Measurements from ENCODE around the gene FTO. TPM values are rescaled to one million over a fixed set of nuclear protein-coding genes. Genes with fewer than 3 reads are reported as not detected.

FTO gene
- total RNA-seq, 1 experiment from 2014 or later, result 125 TPM

- H4K20me1 ChIP-seq (ENCODE audit: insufficient read depth, low read depth, low read length), result no peaks in the 10 kb centered on the region
- no peaks in the 10 kb centered on the region for H3K27me3 ChIP-seq (ENCODE audit: low read length)
- no peak overlapping the region for H2AFZ ChIP-seq (ENCODE audit: low read length)
- peak overlapping the region; percentile 81 for H3K4me2 ChIP-seq (ENCODE audit: low read depth, low read length, poor library complexity, severe bottlenecking)
- H3K9me3 ChIP-seq (ENCODE audit: low read length), result no peaks in the 10 kb centered on the region
- H3K27ac ChIP-seq (ENCODE audit: low read length), result peak overlapping the region; percentile 68
- peak overlapping the region; percentile 56 for H3K9ac ChIP-seq (ENCODE audit: low read length)
- H3K36me3 ChIP-seq (ENCODE audit: insufficient read depth, low read length), result no peaks in the 10 kb centered on the region
- H3K79me2 ChIP-seq (ENCODE audit: low read length), result peaks cover 72% of the 10 kb centered on the region
- H3K9me2 ChIP-seq (replicated peaks; ENCODE audit: insufficient read depth, low read length), result no peaks in the 10 kb centered on the region
- DNase-seq, result peak; percentile 71
- peak overlapping the region; percentile 58 for H3K4me3 ChIP-seq (ENCODE audit: low read length)
- peaks cover 63% of the 10 kb centered on the region for H3K4me1 ChIP-seq (ENCODE audit: low read length)
These were observed 245.9 kb downstream of the FTO start for GRCh38 chr16:53949715-53950410.

DNA sequence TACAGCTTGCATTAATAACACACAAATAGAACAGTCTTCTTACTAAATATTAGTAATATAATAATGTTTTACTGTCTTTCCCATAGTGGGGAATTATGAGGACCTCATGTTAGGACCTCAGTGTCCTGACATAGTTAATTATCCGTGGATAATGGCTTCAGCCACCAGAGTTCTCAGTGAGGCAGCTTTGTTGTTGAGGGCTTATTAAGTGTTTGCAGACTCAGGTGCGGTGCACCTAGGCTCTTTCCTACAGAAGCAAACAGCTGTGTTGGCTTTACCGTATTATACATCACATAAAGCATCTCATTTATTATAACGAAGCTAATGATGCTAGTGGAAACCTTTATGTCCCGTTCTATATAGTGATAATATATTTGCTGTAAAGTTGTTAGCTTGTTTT is 246.7 kb downstream of the FTO start:
- no peaks in the 10 kb centered on the region for H3K9me3 ChIP-seq (ENCODE audit: low read length)
- H3K27me3 ChIP-seq (ENCODE audit: low read length), result no peaks in the 10 kb centered on the region
- H3K4me3 ChIP-seq (ENCODE audit: low read length), result no peak overlapping the region
- no peak overlapping the region for H3K9ac ChIP-seq (ENCODE audit: low read length)
- H3K79me2 ChIP-seq (ENCODE audit: low read length), result peaks cover 72% of the 10 kb centered on the region
- H3K4me2 ChIP-seq (ENCODE audit: low read depth, low read length, poor library complexity, severe bottlenecking), result peak overlapping the region; percentile 81
- H3K4me1 ChIP-seq (ENCODE audit: low read length), result peaks cover 54% of the 10 kb centered on the region
- H3K36me3 ChIP-seq (ENCODE audit: insufficient read depth, low read length), result no peaks in the 10 kb centered on the region
- H3K27ac ChIP-seq (ENCODE audit: low read length), result peak overlapping the region; percentile 68; the same call in 1 of the 2 replicates
- no peak for DNase-seq
- no peak overlapping the region for H2AFZ ChIP-seq (ENCODE audit: low read length)
- H4K20me1 ChIP-seq (ENCODE audit: insufficient read depth, low read depth, low read length), result no peaks in the 10 kb centered on the region
- H3K9me2 ChIP-seq (replicated peaks; ENCODE audit: insufficient read depth, low read length), result no peaks in the 10 kb centered on the region

DNA sequence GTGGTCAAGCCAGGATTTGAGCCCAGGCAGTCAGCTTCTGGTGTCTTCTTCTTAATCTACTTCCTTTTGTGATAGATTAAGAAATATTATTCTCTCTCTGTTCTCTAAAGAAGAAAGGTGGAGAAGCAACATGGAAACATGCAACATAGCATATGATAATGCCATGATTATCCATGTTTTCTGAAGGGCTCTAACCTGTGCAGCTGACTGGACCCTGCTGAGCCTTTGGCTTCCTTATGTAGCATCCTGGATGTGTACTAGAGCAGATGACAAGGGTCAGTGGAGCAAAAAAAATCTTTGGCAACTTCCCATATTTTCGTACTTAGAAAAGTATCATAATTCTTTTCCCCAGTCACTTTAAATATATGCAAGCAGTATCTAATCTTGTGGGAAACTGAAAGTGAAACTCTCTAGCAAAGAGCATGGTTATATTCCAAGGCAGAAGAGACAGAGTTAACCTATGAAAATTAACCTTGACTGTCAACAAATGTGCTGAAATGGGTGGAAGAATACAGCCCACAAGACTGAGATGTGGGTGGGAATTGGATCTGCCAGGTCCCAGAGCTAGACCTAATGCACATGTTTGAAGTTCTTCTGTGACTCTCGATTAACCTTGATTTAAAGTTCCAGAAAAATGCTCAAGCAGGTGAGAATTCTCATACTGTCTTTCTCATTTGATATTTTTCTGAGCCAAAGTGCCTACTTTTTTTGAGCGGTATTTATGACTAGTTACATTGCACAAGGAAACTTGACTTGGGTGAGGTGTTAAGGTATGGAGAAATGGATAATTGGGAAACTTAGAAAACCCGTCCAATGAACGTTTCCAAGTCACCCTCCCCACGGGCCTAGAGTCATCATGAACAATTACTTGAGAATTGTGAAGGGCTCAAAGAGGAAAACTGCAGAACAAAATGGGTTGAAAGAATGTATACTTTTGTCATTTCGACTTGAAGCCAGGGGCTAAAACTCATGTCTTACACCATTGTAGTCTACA is 248.6 kb downstream of the FTO start:
- no peaks in the 10 kb centered on the region for H3K9me2 ChIP-seq (replicated peaks; ENCODE audit: insufficient read depth, low read length)
- no peak overlapping the region for H3K9ac ChIP-seq (ENCODE audit: low read length)
- no peaks in the 10 kb centered on the region for H3K9me3 ChIP-seq (ENCODE audit: low read length)
- no peaks in the 10 kb centered on the region for H3K36me3 ChIP-seq (ENCODE audit: insufficient read depth, low read length)
- H3K4me2 ChIP-seq (ENCODE audit: low read depth, low read length, poor library complexity, severe bottlenecking), result peak overlapping the region; percentile 37
- H3K79me2 ChIP-seq (ENCODE audit: low read length), result peaks cover 62% of the 10 kb centered on the region
- no peaks in the 10 kb centered on the region for H3K27me3 ChIP-seq (ENCODE audit: low read length)
- H3K27ac ChIP-seq (ENCODE audit: low read length), result peak overlapping the region; percentile 22; the same call in 1 of the 2 replicates
- H4K20me1 ChIP-seq (ENCODE audit: insufficient read depth, low read depth, low read length), result no peaks in the 10 kb centered on the region
- H3K4me1 ChIP-seq (ENCODE audit: low read length), result peaks cover 43% of the 10 kb centered on the region
- H2AFZ ChIP-seq (ENCODE audit: low read length), result no peak overlapping the region
- H3K4me3 ChIP-seq (ENCODE audit: low read length), result 0 out of 2 replicates have a peak overlapping the region, but pooled peaks have one; percentile 4
- peak; percentile 49 for DNase-seq

GRCh38 chr16:53953336-53953735 is 249.4 kb downstream of the FTO start:
- H3K27ac ChIP-seq (ENCODE audit: low read length), result no peak overlapping the region
- no peak overlapping the region for H3K4me3 ChIP-seq (ENCODE audit: low read length)
- no peak overlapping the region for H3K4me2 ChIP-seq (ENCODE audit: low read depth, low read length, poor library complexity, severe bottlenecking)

DNA sequence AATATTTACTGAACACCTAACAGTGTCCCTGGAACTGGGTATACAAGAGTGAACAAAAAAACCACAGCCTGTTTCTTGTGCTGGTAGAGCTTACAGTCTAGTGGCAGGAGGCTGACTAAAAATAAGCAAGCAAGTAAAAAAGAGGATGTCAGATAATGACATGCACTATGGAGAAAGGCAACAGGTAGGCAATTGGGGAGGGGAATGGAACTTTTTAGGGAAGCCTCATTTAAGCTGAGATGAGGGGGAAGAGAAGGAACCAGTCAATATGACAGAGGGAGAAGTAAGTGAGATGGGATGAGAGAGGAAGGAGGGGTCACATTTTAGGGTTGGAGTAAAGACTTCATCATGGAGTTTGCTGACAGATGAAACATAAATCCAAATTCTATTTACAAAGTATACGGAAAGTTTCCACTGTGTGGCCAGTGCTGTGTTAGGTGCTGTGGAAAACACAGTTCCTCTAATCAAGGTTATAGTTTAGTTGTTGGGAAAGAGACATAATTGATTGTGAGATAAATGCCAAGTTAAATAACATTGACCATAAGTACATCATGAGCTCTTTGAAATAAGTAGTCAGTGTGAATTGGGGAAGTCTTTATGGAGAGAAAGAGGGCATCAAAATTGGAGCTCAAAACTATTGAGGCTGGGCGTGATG is 251.4 kb downstream of the FTO start:
- Histone ChIP-seq H3K27me3 (ENCODE audit: low read length) (no peaks in the 10 kb centered on the region), H2AFZ (ENCODE audit: low read length) (no peak overlapping the region), H3K27ac (ENCODE audit: low read length) (no peak overlapping the region), H3K9me2 (replicated peaks; ENCODE audit: insufficient read depth, low read length) (no peaks in the 10 kb centered on the region), H3K4me3 (ENCODE audit: low read length) (no peak overlapping the region), H3K4me1 (ENCODE audit: low read length) (peaks cover 23% of the 10 kb centered on the region), H3K9me3 (ENCODE audit: low read length) (no peaks in the 10 kb centered on the region), H3K4me2 (ENCODE audit: low read depth, low read length, poor library complexity, severe bottlenecking) (no peak overlapping the region), H4K20me1 (ENCODE audit: insufficient read depth, low read depth, low read length) (no peaks in the 10 kb centered on the region), H3K36me3 (ENCODE audit: insufficient read depth, low read length) (no peaks in the 10 kb centered on the region), H3K9ac (ENCODE audit: low read length) (no peak overlapping the region), H3K79me2 (ENCODE audit: low read length) (peaks cover 43% of the 10 kb centered on the region)
- no peak for DNase-seq

More at GRCh38 chr16:53953336-53953735, 249.4 kb downstream of the FTO start:
- Histone ChIP-seq H3K9me3 (ENCODE audit: low read length) (no peaks in the 10 kb centered on the region), H3K9me2 (replicated peaks; ENCODE audit: insufficient read depth, low read length) (no peaks in the 10 kb centered on the region), H3K27me3 (ENCODE audit: low read length) (no peaks in the 10 kb centered on the region), H3K36me3 (ENCODE audit: insufficient read depth, low read length) (no peaks in the 10 kb centered on the region), H2AFZ (ENCODE audit: low read length) (no peak overlapping the region), H3K9ac (ENCODE audit: low read length) (no peak overlapping the region), H4K20me1 (ENCODE audit: insufficient read depth, low read depth, low read length) (no peaks in the 10 kb centered on the region), H3K79me2 (ENCODE audit: low read length) (peaks cover 58% of the 10 kb centered on the region), H3K4me1 (ENCODE audit: low read length) (peaks cover 43% of the 10 kb centered on the region)
- no peak for DNase-seq

DNA sequence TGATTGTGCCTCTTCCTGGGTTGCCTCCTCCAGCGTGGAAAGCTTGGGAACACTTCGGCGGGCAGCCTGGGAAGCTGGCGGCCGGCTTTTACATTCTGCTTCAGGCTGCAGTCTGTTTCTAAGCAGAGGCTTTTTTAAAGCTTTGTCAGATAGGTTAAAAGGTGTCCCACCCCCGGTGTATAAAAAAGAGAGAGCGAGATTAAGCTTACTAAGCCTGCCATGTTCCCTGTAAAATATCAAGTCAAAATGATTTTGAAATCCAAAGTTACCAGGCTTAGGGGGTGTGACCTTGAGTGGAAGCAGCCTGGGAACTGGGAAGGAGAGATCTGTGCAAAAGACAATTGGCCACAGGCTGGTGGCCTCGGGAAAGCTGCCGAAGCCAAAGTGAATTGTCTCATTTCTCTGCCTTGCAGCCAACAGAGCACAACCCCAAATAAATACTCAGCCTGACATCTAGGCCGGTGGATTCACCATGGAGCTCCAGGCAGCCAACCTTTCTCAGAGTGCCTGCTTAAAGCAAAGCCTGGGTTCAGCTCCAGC is 254.5 kb downstream of the FTO start:
- no peak overlapping the region for H3K27ac ChIP-seq (ENCODE audit: low read length)
- no peak overlapping the region for H2AFZ ChIP-seq (ENCODE audit: low read length)
- no peak overlapping the region for H3K4me2 ChIP-seq (ENCODE audit: low read depth, low read length, poor library complexity, severe bottlenecking)
- H3K9me2 ChIP-seq (replicated peaks; ENCODE audit: insufficient read depth, low read length), result no peaks in the 10 kb centered on the region
- H3K79me2 ChIP-seq (ENCODE audit: low read length), result peaks cover 17% of the 10 kb centered on the region
- no peak overlapping the region for H3K4me3 ChIP-seq (ENCODE audit: low read length)
- no peaks in the 10 kb centered on the region for H3K36me3 ChIP-seq (ENCODE audit: insufficient read depth, low read length)
- H4K20me1 ChIP-seq (ENCODE audit: insufficient read depth, low read depth, low read length), result no peaks in the 10 kb centered on the region
- H3K9ac ChIP-seq (ENCODE audit: low read length), result no peak overlapping the region
- H3K9me3 ChIP-seq (ENCODE audit: low read length), result no peaks in the 10 kb centered on the region
- H3K27me3 ChIP-seq (ENCODE audit: low read length), result no peaks in the 10 kb centered on the region
- no peak for DNase-seq
- H3K4me1 ChIP-seq (ENCODE audit: low read length), result no peaks in the 10 kb centered on the region

DNA sequence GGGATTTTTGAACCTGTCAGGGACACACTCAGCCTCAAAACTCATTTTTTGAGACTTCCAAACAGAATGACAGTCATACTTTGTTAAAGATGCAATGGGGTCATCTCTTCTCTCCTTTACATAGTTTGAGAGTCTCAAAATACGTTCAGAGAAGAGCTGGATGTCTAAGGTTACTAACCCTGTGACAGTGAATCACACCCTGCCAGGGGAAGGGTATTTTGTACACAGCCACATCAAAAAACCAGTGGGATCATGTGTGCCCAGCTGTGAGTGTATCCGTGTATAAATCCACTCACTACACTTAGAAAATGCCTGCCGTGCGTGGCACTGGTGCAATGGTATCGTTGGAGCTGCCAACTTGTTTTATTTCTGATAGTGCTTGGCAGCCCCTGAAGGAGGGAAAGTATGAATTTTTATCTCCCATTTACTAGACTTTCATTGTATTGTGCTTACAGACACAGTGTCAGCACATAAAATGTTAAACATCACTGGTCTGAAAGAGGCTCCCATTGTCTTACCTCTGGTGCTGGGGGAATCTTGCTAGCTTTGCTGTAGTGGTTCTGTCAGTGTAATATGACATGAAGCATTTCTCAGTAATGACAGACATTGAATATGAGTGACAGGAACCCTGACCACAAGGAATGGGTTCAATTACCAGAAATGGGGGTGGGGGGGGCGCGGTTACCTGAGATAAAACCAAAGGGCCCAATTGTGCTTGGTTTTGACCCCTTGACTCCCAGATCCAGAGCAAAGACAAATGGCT is 256.3 kb downstream of the FTO start:
- H3K79me2 ChIP-seq (ENCODE audit: low read length), result peaks cover 14% of the 10 kb centered on the region
- no peaks in the 10 kb centered on the region for H3K9me3 ChIP-seq (ENCODE audit: low read length)
- H3K27me3 ChIP-seq (ENCODE audit: low read length), result no peaks in the 10 kb centered on the region
- no peak overlapping the region for H3K4me3 ChIP-seq (ENCODE audit: low read length)
- no peak overlapping the region for H3K4me2 ChIP-seq (ENCODE audit: low read depth, low read length, poor library complexity, severe bottlenecking)
- no peaks in the 10 kb centered on the region for H3K36me3 ChIP-seq (ENCODE audit: insufficient read depth, low read length)
- H3K9me2 ChIP-seq (replicated peaks; ENCODE audit: insufficient read depth, low read length), result no peaks in the 10 kb centered on the region
- H3K9ac ChIP-seq (ENCODE audit: low read length), result no peak overlapping the region
- H3K27ac ChIP-seq (ENCODE audit: low read length), result no peak overlapping the region
- H4K20me1 ChIP-seq (ENCODE audit: insufficient read depth, low read depth, low read length), result no peaks in the 10 kb centered on the region
- DNase-seq, result no peak
- H3K4me1 ChIP-seq (ENCODE audit: low read length), result no peaks in the 10 kb centered on the region
- H2AFZ ChIP-seq (ENCODE audit: low read length), result no peak overlapping the region

All from Karpas-422 (cell line).